HepG2 (cell line): ENCODE results near the gene HPCAL1.

Experiments used
- DNMT1 ChIP-seq: sonication (generic); formaldehyde crosslinking; IDR thresholded peaks from 2 replicates; pipeline ENCODE4 v1.5.1; 2020; ENCODE audit warnings: mild to moderate bottlenecking, missing genetic modification reagents
- FOXK1 ChIP-seq: sonication (generic); formaldehyde crosslinking; IDR thresholded peaks from 2 replicates; pipeline ENCODE4 v1.4.0; 2020; ENCODE audit warnings: low read depth, missing genetic modification reagents, borderline replicate concordance

- TF ChIP-seq DNMT1 (CRISPR knock-in tag) (no peak), FOXK1 (CRISPR knock-in tag) (no peak)
These were observed 129.1 kb downstream of the HPCAL1 start for GRCh38 chr2:10431797-10432196.
